ENCODE results near the gene MRPS23. TPM values are rescaled to one million over a fixed set of nuclear protein-coding genes. Genes with fewer than 3 reads are reported as not detected.

MRPS23 gene
- total and polyA plus RNA-seq, 2 of the 8 experiments (the other 6 are each of a cell fraction or from before 2014, with no cell fraction given), result 38.6 to 60.4 TPM

GRCh38 chr17:57819285-57819684 is 30.6 kb downstream of the MRPS23 start:
- Histone ChIP-seq H4K8ac (ENCODE audit: extremely low read depth, insufficient read depth, low read length) (no peak overlapping the region), H3K14ac (ENCODE audit: insufficient read length) (no peak overlapping the region), H3K23ac (ENCODE audit: insufficient read length) (no peak overlapping the region), H3K9ac (replicated peaks in 1 of 4; ENCODE audit: extremely low read depth in 1 of 4, low read depth in 3 of 4, low read length in 3 of 4) (no peak overlapping the region), H2BK5ac (ENCODE audit: low read depth, low read length) (no peak overlapping the region), H2BK15ac (ENCODE audit: low read length) (no peak overlapping the region), H3K79me1 (ENCODE audit: low read depth, low read length) (no peaks in the 10 kb centered on the region), H2AFZ (ENCODE audit: low read length) (no peak overlapping the region), H3K27me3 (replicated peaks in 1 of 4; ENCODE audit: control insufficient read depth in 3 of 4, extremely low read depth in 1 of 4, insufficient read depth in 3 of 4, low read length in 3 of 4) (no peaks in the 10 kb centered on the region), H3K56ac (replicated peaks; ENCODE audit: insufficient read length, low read depth, low read length) (no peak overlapping the region), H2BK12ac (ENCODE audit: low read depth, low read length) (no peak overlapping the region), H4K5ac (ENCODE audit: insufficient read length, low read depth, low read length) (no peak overlapping the region), H3K4me1 (replicated peaks in 1 of 4; ENCODE audit: control insufficient read depth in 3 of 4, insufficient read depth in 4 of 4, low read length in 3 of 4) (no peaks in the 10 kb centered on the region; a peak in 1 of 7 replicates), H3K9me3 (ENCODE audit: insufficient read depth in 2 of 2, low read depth in 1 of 2, low read length in 1 of 2) (no peaks in the 10 kb centered on the region), H3K23me2 (ENCODE audit: low read depth, low read length) (no peaks in the 10 kb centered on the region), H2BK120ac (replicated peaks; ENCODE audit: low read depth, low read length) (no peak overlapping the region), H4K20me1 (replicated peaks in 1 of 2; ENCODE audit: control insufficient read depth in 1 of 2, insufficient read depth in 2 of 2, low read length in 2 of 2) (no peaks in the 10 kb centered on the region), H3K4me2 (ENCODE audit: insufficient read depth in 1 of 2, low read depth in 2 of 2, low read length in 2 of 2) (no peak overlapping the region), H3K79me2 (ENCODE audit: control insufficient read depth in 1 of 2, insufficient read depth in 2 of 2, low read length in 2 of 2) (no peaks in the 10 kb centered on the region), H3K18ac (ENCODE audit: extremely low read depth, low read length) (no peak overlapping the region), H3K4ac (replicated peaks; ENCODE audit: insufficient read length, low read depth, low read length) (no peak overlapping the region), H3K4me3 (ENCODE audit: extremely low read depth in 1 of 4, insufficient read depth in 2 of 4, low read depth in 3 of 4, low read length in 4 of 4) (no peak overlapping the region), H2BK20ac (ENCODE audit: low read length) (no peak overlapping the region), H4K91ac (replicated peaks; ENCODE audit: insufficient read length, low read length) (no peak overlapping the region), H3K36me3 (ENCODE audit: control insufficient read depth in 2 of 4, insufficient read depth in 4 of 4, low read length in 3 of 4) (no peaks in the 10 kb centered on the region), H2AK5ac (ENCODE audit: low read depth, low read length) (no peak overlapping the region), H3K27ac (ENCODE audit: low read depth, low read length) (no peak overlapping the region)
- no peak for TF ChIP-seq TBP (IDR thresholded peaks at IDR 0.05; ENCODE audit: low read depth, low read length)
- TF ChIP-seq RBBP5 (IDR thresholded peaks at IDR 0.05; ENCODE audit: borderline replicate concordance, low read depth, low read length), result no peak
- TF ChIP-seq, protein P1, sequence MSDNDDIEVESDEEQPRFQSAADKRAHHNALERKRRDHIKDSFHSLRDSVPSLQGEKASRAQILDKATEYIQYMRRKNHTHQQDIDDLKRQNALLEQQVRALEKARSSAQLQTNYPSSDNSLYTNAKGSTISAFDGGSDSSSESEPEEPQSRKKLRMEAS (IDR thresholded peaks at IDR 0.05), result no peak
- no peak for TF ChIP-seq SP2 (IDR thresholded peaks at IDR 0.05; ENCODE audit: low read length)
- no peak for TF ChIP-seq RAD21 (IDR thresholded peaks at IDR 0.05 in 1 of 2, conservative IDR thresholded peaks at IDR 0.05 in 1 of 2; ENCODE audit: low read depth in 2 of 2, low read length in 2 of 2)
- TF ChIP-seq FOSL1 (IDR thresholded peaks at IDR 0.05; ENCODE audit: insufficient read depth, low read depth, low read length), result no peak
- no peak for TF ChIP-seq BCL11A (IDR thresholded peaks at IDR 0.05; ENCODE audit: low read depth in 2 of 2, low read length in 2 of 2)
- no peak for TF ChIP-seq KDM5A (IDR thresholded peaks at IDR 0.05; ENCODE audit: low read length)
- TF ChIP-seq SAP30 (IDR thresholded peaks at IDR 0.05; ENCODE audit: insufficient read depth, insufficient replicate concordance, low read length), result no peak
- TF ChIP-seq TCF12 (IDR thresholded peaks at IDR 0.05; ENCODE audit: low read depth, low read length), result no peak
- TF ChIP-seq, protein P2, sequence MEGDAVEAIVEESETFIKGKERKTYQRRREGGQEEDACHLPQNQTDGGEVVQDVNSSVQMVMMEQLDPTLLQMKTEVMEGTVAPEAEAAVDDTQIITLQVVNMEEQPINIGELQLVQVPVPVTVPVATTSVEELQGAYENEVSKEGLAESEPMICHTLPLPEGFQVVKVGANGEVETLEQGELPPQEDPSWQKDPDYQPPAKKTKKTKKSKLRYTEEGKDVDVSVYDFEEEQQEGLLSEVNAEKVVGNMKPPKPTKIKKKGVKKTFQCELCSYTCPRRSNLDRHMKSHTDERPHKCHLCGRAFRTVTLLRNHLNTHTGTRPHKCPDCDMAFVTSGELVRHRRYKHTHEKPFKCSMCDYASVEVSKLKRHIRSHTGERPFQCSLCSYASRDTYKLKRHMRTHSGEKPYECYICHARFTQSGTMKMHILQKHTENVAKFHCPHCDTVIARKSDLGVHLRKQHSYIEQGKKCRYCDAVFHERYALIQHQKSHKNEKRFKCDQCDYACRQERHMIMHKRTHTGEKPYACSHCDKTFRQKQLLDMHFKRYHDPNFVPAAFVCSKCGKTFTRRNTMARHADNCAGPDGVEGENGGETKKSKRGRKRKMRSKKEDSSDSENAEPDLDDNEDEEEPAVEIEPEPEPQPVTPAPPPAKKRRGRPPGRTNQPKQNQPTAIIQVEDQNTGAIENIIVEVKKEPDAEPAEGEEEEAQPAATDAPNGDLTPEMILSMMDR (IDR thresholded peaks at IDR 0.05; ENCODE audit: control extremely low read depth in 1 of 3, insufficient read depth in 1 of 3, low read depth in 1 of 3, low read length in 3 of 3), result no peak
- POLR2A ChIA-PET (ENCODE audit: partially characterized antibody), result no interaction called here
- DNase-seq (ENCODE audit: low read depth in 1 of 2, low spot score in 2 of 2) (no peak), FAIRE-seq (no peak)
- WGBS, 2 experiments (ENCODE audit: extremely low coverage in 1 of 2, insufficient coverage in 1 of 2, insufficient read length in 1 of 2, insufficient replicate concordance in 2 of 2, low coverage in 1 of 2, low lambda C conversion rate in 2 of 2, missing lambda C conversion rate in 1 of 2), result 95% methylated on average over 2 of the region's 2 CpGs; no CpG with 5 or more reads in 1 of the 2 experiments
- CTCF ChIA-PET (ENCODE audit: partially characterized antibody), result interaction anchor here (1.2 to 6.0 kb wide), 4 partner anchors 11 to 36 kb away, joined by 3 to 49 read pairs (median 11); no protein-coding TSS in a partner anchor
